Pancreas (tissue), 10 donors: ENCODE data around the gene TUBGCP2. TPM values are rescaled to one million over a fixed set of nuclear protein-coding genes. Genes with fewer than 3 reads are reported as not detected.

ENCODE experiments used
- ATAC-seq, 4 donors: fragments of 200-7000 bp; cut with Tn5 transposase; one replicate each; pipeline versions ENCODE4 v1.8.0 to v1.9.1; 2020; ENCODE audit warnings: mild to moderate bottlenecking in 4 of 4, moderate library complexity in 4 of 4
- DNase-seq, 6 donors: peaks; one replicate each; pipeline ENCODE4 v3.0.0-alpha.2; 2020
- FAIRE-seq: peaks from 2 replicates; lab custom pipeline; 2012; peaks lifted over from hg19 to GRCh38; lab: Jason Lieb, UNC
- H3K27ac ChIP-seq, 4 donors: fragments of 200-600 bp; sonication (generic); 1 replicate in 3 of 4; 2 replicates in 1 of 4; pipeline versions ENCODE4 v1.5.0 to v1.8.0; 2020
- H3K27me3 ChIP-seq, 4 donors: fragments of 200-600 bp; one replicate each; pipeline ENCODE4 v1.8.0; 2021
- H3K36me3 ChIP-seq, 3 donors: fragments of 200-600 bp; sonication (generic) in 1 of 3; one replicate each; pipeline versions ENCODE4 v1.5.0 to v1.8.0; 2020 to 2021
- H3K4me1 ChIP-seq, 3 donors: fragments of 200-600 bp; one replicate each; pipeline ENCODE4 v1.8.0; 2021
- H3K4me3 ChIP-seq, 4 donors: fragments of 200-600 bp; sonication (generic) in 2 of 4; one replicate each; pipeline versions ENCODE4 v1.5.0 to v1.8.0; 2020 to 2021
- H3K9me3 ChIP-seq, 4 donors: fragments of 200-600 bp; one replicate each; pipeline ENCODE4 v1.8.0; 2021
- CTCF ChIP-seq, 4 donors: fragments of 200-600 bp; sonication (generic) in 3 of 4; IDR thresholded peaks; one replicate each; pipeline versions ENCODE4 v1.5.0 to v1.8.0; 2021; ENCODE audit warnings: antibody characterized with exemption in 4 of 4
- WGBS, 2 donors: extraction: QIAGEN DNeasy Blood & Tissue Kit; methylation state at CpG; one replicate each; pipeline ENCODE4 v1.1.7; 2013; 5-methylcytosine and 5-hydroxymethylcytosine counted together
- intact Hi-C, 3 donors: fragments of 100-400 bp; cut with DNase I; formaldehyde crosslinking; loops; one replicate each; pipeline versions ENCODE4 v1.11.1 to v1.14.2; 2022
- polyA plus RNA-seq, 2 donors: library from polyadenylated mRNA; stranded (reverse); fragments of 200-250 nt; gene quantifications; one replicate each; pipeline ENCODE4 v1.2.3, GENCODE V29; 2013
- total RNA-seq, 6 donors: library from RNA; stranded (reverse); fragmentation: NEBNext Ultra II Directional in 4 of 6; extraction: Animal tissue kit (Norgen Biotek cat#: 25700) in 4 of 6; gene quantifications; one replicate each; pipeline versions ENCODE4 v1.2.1 to v1.2.4, GENCODE V29; 2021 to 2023
- donor health status: healthy with polysubstance abuse.
- donor health status: DM: no; HTN: no; CAD: no; lungs with moderate emphysema.
- donor health status: DM: no; HTN: no; CAD: no.
- donor health status: control.
- donor health status: control.
- donor health status: Bipolar disorder and iron deficiency.
- donor health status: DM: yes; HTN: yes; CAD: no.
- donor health status: DM: no; HTN: no; CAD: no.
- donor health status: DM: no; HTN: no; CAD: no.
- donor health status: DM: yes; HTN: yes; CAD: no.

TUBGCP2 gene
- total and polyA plus RNA-seq, 8 donors: 23.5 to 161 (median 29.3) TPM

- peaks cover 2 to 4% (median 2%) of the 10 kb centered on the region in 3 donors for H3K4me1 ChIP-seq
- H3K9me3 ChIP-seq: no peaks in the 10 kb centered on the region
- DNase-seq: no peak
- ATAC-seq: no peak
- no peak for FAIRE-seq
- WGBS, 2 donors: 90 to 91% methylated on average over 28 to 29 of the region's 29 CpGs
- no peaks in the 10 kb centered on the region for H3K27me3 ChIP-seq
- TF ChIP-seq CTCF (IDR thresholded peaks at IDR 0.05): no peak
- H3K4me3 ChIP-seq: no peak overlapping the region
- peaks cover 0 to 6% (median 0%) of the 10 kb centered on the region in 3 donors for H3K36me3 ChIP-seq
- intact Hi-C loops: no loop called here
- no peak overlapping the region for H3K27ac ChIP-seq
Observed at GRCh38 chr10:133272301-133272963, 36.2 kb downstream of the TUBGCP2 start.

- DNase-seq (no peak), FAIRE-seq (no peak), ATAC-seq (no peak)
- Histone ChIP-seq H3K27ac (no peak overlapping the region), H3K36me3 (peaks cover 0 to 6% (median 0%) of the 10 kb centered on the region in 3 donors), H3K27me3 (no peaks in the 10 kb centered on the region), H3K9me3 (no peaks in the 10 kb centered on the region), H3K4me3 (no peak overlapping the region), H3K4me1 (no peaks in the 10 kb centered on the region)
- 88 to 90% methylated on average over 33 to 35 of the region's 35 CpGs for WGBS, 2 donors
- intact Hi-C loops: no loop called here
- TF ChIP-seq CTCF (IDR thresholded peaks at IDR 0.05): no peak
Observed at GRCh38 chr10:133271521-133272300, 37.0 kb downstream of the TUBGCP2 start.

GRCh38 chr10:133270773-133271297 lies 37.8 kb downstream of the TUBGCP2 start:
- no peak for TF ChIP-seq CTCF (IDR thresholded peaks at IDR 0.05)
- WGBS, 2 donors: 94 to 96% methylated on average over 18 to 19 of the region's 19 CpGs

GRCh38 chr10:133270204-133270603 lies 38.5 kb downstream of the TUBGCP2 start:
- TF ChIP-seq CTCF (IDR thresholded peaks at IDR 0.05): no peak
- H3K27ac ChIP-seq: no peak overlapping the region
- FAIRE-seq (no peak), DNase-seq (no peak), ATAC-seq (no peak)
- H3K9me3 ChIP-seq: no peaks in the 10 kb centered on the region
- intact Hi-C loops: no loop called here
- H3K36me3 ChIP-seq: peaks cover 0 to 6% (median 0%) of the 10 kb centered on the region in 3 donors
- WGBS, 2 donors: 90 to 92% methylated on average over 20 of the region's 20 CpGs
- no peak overlapping the region for H3K4me3 ChIP-seq
- no peaks in the 10 kb centered on the region for H3K27me3 ChIP-seq
- H3K4me1 ChIP-seq: no peaks in the 10 kb centered on the region

More at GRCh38 chr10:133270773-133271297, 37.8 kb downstream of the TUBGCP2 start:
- no peaks in the 10 kb centered on the region for H3K4me1 ChIP-seq
- intact Hi-C loops: no loop called here
- no peaks in the 10 kb centered on the region for H3K27me3 ChIP-seq
- peaks cover 0 to 6% (median 0%) of the 10 kb centered on the region in 3 donors for H3K36me3 ChIP-seq
- no peak for DNase-seq
- no peak overlapping the region for H3K27ac ChIP-seq
- ATAC-seq: no peak
- no peaks in the 10 kb centered on the region for H3K9me3 ChIP-seq
- H3K4me3 ChIP-seq: no peak overlapping the region
- FAIRE-seq: no peak
